ENCODE data around the gene FBXL2.

FBXL2 gene

GRCh38 chr3:33392144-33392543 is 114.9 kb downstream of the FBXL2 start:
- TF ChIP-seq CTCF (IDR thresholded peaks at IDR 0.05; ENCODE audit: low read depth, low read length): no peak
- H3K9me3 ChIP-seq: no peaks in the 10 kb centered on the region
- H3K36me3 ChIP-seq: peaks cover 4% of the 10 kb centered on the region
- H3K4me1 ChIP-seq: no peaks in the 10 kb centered on the region
- H3K4me3 ChIP-seq (ENCODE audit: low read depth, low read length): no peak overlapping the region
- H3K27me3 ChIP-seq: no peaks in the 10 kb centered on the region
- DNase-seq: no peak

- no peak for TF ChIP-seq CTCF (IDR thresholded peaks at IDR 0.05; ENCODE audit: low read depth, low read length)
- H3K9me3 ChIP-seq: no peaks in the 10 kb centered on the region
- H3K27me3 ChIP-seq: no peaks in the 10 kb centered on the region
- no peak for DNase-seq
- no peak overlapping the region for H3K4me3 ChIP-seq (ENCODE audit: low read depth, low read length)
- H3K36me3 ChIP-seq: peaks cover 4% of the 10 kb centered on the region
- H3K4me1 ChIP-seq: no peaks in the 10 kb centered on the region
These were observed 115.5 kb downstream of the FBXL2 start for GRCh38 chr3:33392703-33393125.

GRCh38 chr3:33394403-33395054 is 117.3 kb downstream of the FBXL2 start:
- no peak for TF ChIP-seq CTCF (IDR thresholded peaks at IDR 0.05; ENCODE audit: low read depth, low read length)
- no peaks in the 10 kb centered on the region for H3K9me3 ChIP-seq
- no peak overlapping the region for H3K4me3 ChIP-seq (ENCODE audit: low read depth, low read length)
- no peaks in the 10 kb centered on the region for H3K4me1 ChIP-seq
- peaks cover 14% of the 10 kb centered on the region for H3K36me3 ChIP-seq
- H3K27me3 ChIP-seq: no peaks in the 10 kb centered on the region
- DNase-seq: no peak

- Histone ChIP-seq H3K9me3 (no peaks in the 10 kb centered on the region), H3K4me1 (no peaks in the 10 kb centered on the region), H3K4me3 (ENCODE audit: low read depth, low read length) (no peak overlapping the region), H3K36me3 (peaks cover 10% of the 10 kb centered on the region), H3K27me3 (no peaks in the 10 kb centered on the region)
- no peak for TF ChIP-seq CTCF (IDR thresholded peaks at IDR 0.05; ENCODE audit: low read depth, low read length)
- no peak for DNase-seq
These were observed 118.7 kb downstream of the FBXL2 start for GRCh38 chr3:33395900-33396299.

GRCh38 chr3:33398410-33398809 is 121.2 kb downstream of the FBXL2 start:
- DNase-seq: no peak
- no peaks in the 10 kb centered on the region for H3K27me3 ChIP-seq
- H3K4me1 ChIP-seq: no peaks in the 10 kb centered on the region
- H3K4me3 ChIP-seq (ENCODE audit: low read depth, low read length): no peak overlapping the region
- TF ChIP-seq CTCF (IDR thresholded peaks at IDR 0.05; ENCODE audit: low read depth, low read length): no peak
- peaks cover 16% of the 10 kb centered on the region for H3K36me3 ChIP-seq
- H3K9me3 ChIP-seq: no peaks in the 10 kb centered on the region

- no peak overlapping the region for H3K4me3 ChIP-seq (ENCODE audit: low read depth, low read length)
- TF ChIP-seq CTCF (IDR thresholded peaks at IDR 0.05; ENCODE audit: low read depth, low read length): no peak
- H3K27me3 ChIP-seq: no peaks in the 10 kb centered on the region
- H3K36me3 ChIP-seq: peaks cover 16% of the 10 kb centered on the region
- no peak for DNase-seq
- no peaks in the 10 kb centered on the region for H3K9me3 ChIP-seq
- H3K4me1 ChIP-seq: no peaks in the 10 kb centered on the region
These were observed 124.5 kb downstream of the FBXL2 start for GRCh38 chr3:33401781-33402180.
